H9 (cell line): ENCODE data around the gene PAGR1. TPM values are rescaled to one million over a fixed set of nuclear protein-coding genes. Genes with fewer than 3 reads are reported as not detected.
"Not testable (repeated sequence)": the region's sequence is repeated elsewhere in the genome, so short reads cannot be mapped to it uniquely, and the experiment has no call there.

Experiments used
- DNase-seq: peaks from one replicate; pipeline ENCODE4 v3.0.0-alpha.2; 2017
- H2AFZ ChIP-seq: one replicate; pipeline ENCODE4 v1.6.1; 2013; ENCODE audit warnings: mild to moderate bottlenecking, low read length, control low read depth, moderate library complexity
- H2AK5ac ChIP-seq: 2 replicates; pipeline ENCODE4 v1.6.1; 2013; ENCODE audit warnings: low read length, control low read depth, mixed read lengths; ENCODE audit not compliant: insufficient read length
- H2BK120ac ChIP-seq: one replicate; pipeline ENCODE4 v1.6.1; 2013; ENCODE audit warnings: low read depth, mild to moderate bottlenecking, low read length, control low read depth, inconsistent platforms; ENCODE audit not compliant: poor library complexity, severe bottlenecking
- H2BK12ac ChIP-seq: 2 replicates; pipeline ENCODE4 v1.6.1; 2013; ENCODE audit warnings: low read length, control low read depth, mixed read lengths, low read depth; ENCODE audit not compliant: insufficient read length
- H2BK15ac ChIP-seq: 2 replicates; pipeline ENCODE4 v1.6.1; 2013; ENCODE audit warnings: low read depth, low read length, control low read depth
- H2BK20ac ChIP-seq: one replicate; pipeline ENCODE4 v1.6.1; 2013; ENCODE audit warnings: low read depth, mild to moderate bottlenecking, low read length, control low read depth, inconsistent platforms; ENCODE audit not compliant: poor library complexity, severe bottlenecking
- H2BK5ac ChIP-seq: 2 replicates; pipeline ENCODE4 v1.6.1; 2013; ENCODE audit warnings: low read length, control low read depth, mixed read lengths; ENCODE audit not compliant: insufficient read length
- H3K14ac ChIP-seq: 2 replicates; pipeline ENCODE4 v1.6.1; 2013; ENCODE audit warnings: low read length, control low read depth; ENCODE audit not compliant: insufficient read depth
- H3K18ac ChIP-seq: 2 replicates; pipeline ENCODE4 v1.6.1; 2013; ENCODE audit warnings: low read depth, mild to moderate bottlenecking, mixed read lengths, low read length, control low read depth; ENCODE audit not compliant: insufficient read length
- H3K23ac ChIP-seq: 2 replicates; pipeline ENCODE4 v1.6.1; 2013; ENCODE audit warnings: low read length, control low read depth, mixed read lengths, low read depth; ENCODE audit not compliant: insufficient read length
- H3K23me2 ChIP-seq: 2 replicates; pipeline ENCODE4 v1.6.1; 2013; ENCODE audit warnings: low read depth, mild to moderate bottlenecking, mixed read lengths, low read length, control low read depth; ENCODE audit not compliant: insufficient read length, poor library complexity, severe bottlenecking
- H3K27ac ChIP-seq: 2 replicates; pipeline ENCODE4 v1.5.1; 2013; ENCODE audit warnings: low read length, control low read depth, mixed read lengths, low read depth; ENCODE audit not compliant: insufficient read length
- H3K27me3 ChIP-seq: 2 replicates; pipeline ENCODE4 v1.6.1; 2013; ENCODE audit warnings: low read length, control low read depth, inconsistent platforms; ENCODE audit not compliant: insufficient read depth
- H3K4ac ChIP-seq: 2 replicates; pipeline ENCODE4 v1.6.1; 2013; ENCODE audit warnings: low read depth, mild to moderate bottlenecking, control low read depth, inconsistent platforms, low read length, moderate library complexity
- H3K4me1 ChIP-seq: 2 replicates; pipeline ENCODE4 v1.6.1; 2013; ENCODE audit warnings: low read length, control low read depth, inconsistent platforms; ENCODE audit not compliant: insufficient read depth
- H3K4me2 ChIP-seq: 2 replicates; pipeline ENCODE4 v1.6.1; 2013; ENCODE audit warnings: low read length, control low read depth, mixed read lengths; ENCODE audit not compliant: insufficient read length, insufficient read depth
- H3K56ac ChIP-seq: 2 replicates; pipeline ENCODE4 v1.6.1; 2013; ENCODE audit warnings: low read depth, mild to moderate bottlenecking, mixed read lengths, low read length, control low read depth; ENCODE audit not compliant: insufficient read length
- H3K79me1 ChIP-seq: 2 replicates; pipeline ENCODE4 v1.6.1; 2013; ENCODE audit warnings: low read depth, mild to moderate bottlenecking, moderate library complexity, low read length, control low read depth, inconsistent platforms; ENCODE audit not compliant: insufficient read depth, poor library complexity, severe bottlenecking
- H3K79me2 ChIP-seq: 2 replicates; pipeline ENCODE4 v1.6.1; 2013; ENCODE audit warnings: low read length, control low read depth, inconsistent platforms; ENCODE audit not compliant: insufficient read depth
- H3K9ac ChIP-seq: 2 replicates; pipeline ENCODE4 v1.6.1; 2013; ENCODE audit warnings: low read length, control low read depth, mixed read lengths; ENCODE audit not compliant: insufficient read length; ENCODE audit errors: extremely low read depth
- H3K9me3 ChIP-seq: one replicate; pipeline ENCODE4 v1.6.1; 2013; ENCODE audit warnings: low read depth, low read length, inconsistent platforms; ENCODE audit not compliant: control insufficient read depth
- H3T11ph ChIP-seq: one replicate; pipeline ENCODE4 v1.6.1; 2013; ENCODE audit warnings: mild to moderate bottlenecking, low read length, control low read depth, inconsistent platforms
- H4K20me1 ChIP-seq: one replicate; pipeline ENCODE4 v1.6.1; 2013; ENCODE audit not compliant: control insufficient read depth, insufficient read length, insufficient read depth
- H4K5ac ChIP-seq: 2 replicates; pipeline ENCODE4 v1.6.1; 2013; ENCODE audit warnings: low read depth, mild to moderate bottlenecking, mixed read lengths, low read length, control low read depth; ENCODE audit not compliant: insufficient read length
- H4K8ac ChIP-seq: replicated peaks from 2 replicates; pipeline ENCODE4 v1.6.1; 2013; ENCODE audit warnings: low read length, control low read depth, mixed read lengths, low read depth; ENCODE audit not compliant: insufficient read length
- H4K91ac ChIP-seq: 2 replicates; pipeline ENCODE4 v1.6.1; 2013; ENCODE audit warnings: low read depth, mild to moderate bottlenecking, moderate library complexity, mixed read lengths, low read length, control low read depth; ENCODE audit not compliant: insufficient read length
- H3K27ac Mint-ChIP-seq, 3 experiments: 2 replicates in 2 of 3; 3 replicates in 1 of 3; pipeline ENCODE4 v1.8.0; 2020 to 2021; ENCODE audit warnings: mixed read lengths in 3 of 3, mild to moderate bottlenecking in 1 of 3, moderate library complexity in 1 of 3
- H3K27me3 Mint-ChIP-seq: 2 replicates; pipeline ENCODE4 v1.8.0; 2021; ENCODE audit warnings: low read depth, mild to moderate bottlenecking, moderate library complexity, mixed read lengths
- H3K36me3 Mint-ChIP-seq, 3 experiments: 2 replicates in 2 of 3; 3 replicates in 1 of 3; pipeline ENCODE4 v1.8.0; 2020 to 2021; ENCODE audit warnings: low read depth in 3 of 3, mixed read lengths in 3 of 3; ENCODE audit not compliant: insufficient read depth in 1 of 3
- H3K4me1 Mint-ChIP-seq, 2 experiments: 2 replicates each; pipeline ENCODE4 v1.8.0; 2020; ENCODE audit warnings: mixed read lengths in 2 of 2
- H3K4me3 Mint-ChIP-seq, 2 experiments: 2 replicates in 1 of 2; 3 replicates in 1 of 2; pipeline ENCODE4 v1.8.0; 2020 to 2021; ENCODE audit warnings: mild to moderate bottlenecking in 2 of 2, mixed read lengths in 2 of 2, moderate library complexity in 1 of 2
- H3K9me3 Mint-ChIP-seq, 2 experiments: 2 replicates in 1 of 2; 3 replicates in 1 of 2; pipeline ENCODE4 v1.8.0; 2020; ENCODE audit warnings: mild to moderate bottlenecking in 2 of 2, mixed read lengths in 2 of 2, moderate library complexity in 1 of 2
- WGBS: extraction: QIAGEN DNeasy Blood & Tissue Kit; methylation state at CpG from one replicate; pipeline ENCODE4 v1.1.7; 2013; ENCODE audit warnings: missing lambda C conversion rate, low lambda C conversion rate, mixed read lengths; ENCODE audit not compliant: insufficient read length; ENCODE audit errors: extremely low coverage; 5-methylcytosine and 5-hydroxymethylcytosine counted together
- total RNA-seq: library from RNA; stranded (reverse); gene quantifications from 2 replicates; pipeline ENCODE4 v1.2.1, GENCODE V29; 2021
- TF ChIP-seq, protein P1 (sequence below): fragments of 200-600 bp; sonication (generic); conservative IDR thresholded peaks from 3 replicates; pipeline ENCODE4 v1.8.0; 2021; ENCODE audit warnings: antibody characterized with exemption, mild to moderate bottlenecking

The PAGR1 gene
- total RNA-seq, 1 experiment from 2014 or later: 65.3 TPM

DNA sequence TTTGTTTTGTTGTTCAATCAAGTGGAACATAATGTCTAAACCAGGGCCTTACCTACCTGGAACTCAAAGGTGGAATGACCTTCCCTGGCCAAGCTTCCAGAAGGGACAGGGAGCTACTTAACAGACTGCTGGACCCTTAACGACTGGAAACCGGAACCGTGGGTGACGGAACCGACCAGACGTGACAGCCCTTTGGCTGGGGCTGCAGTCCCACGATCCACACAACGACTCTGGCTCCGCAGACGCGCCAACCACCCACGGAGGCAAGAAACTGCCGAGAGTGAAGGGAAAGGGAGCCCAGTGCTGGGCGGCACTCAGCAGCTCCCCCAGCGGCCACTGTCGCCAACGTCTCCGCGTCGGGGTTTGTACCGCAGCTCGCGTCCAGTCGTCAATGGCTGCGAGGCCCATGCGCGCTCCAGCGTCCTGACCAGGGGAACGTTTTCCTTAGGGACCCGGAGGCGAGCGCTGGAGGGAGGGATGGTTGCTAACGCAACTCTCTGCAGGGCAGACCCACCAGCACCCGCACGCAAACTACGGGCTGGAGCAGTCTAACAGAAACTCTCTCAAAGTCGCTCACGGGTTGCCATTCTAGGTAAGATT is 31.0 kb upstream of the PAGR1 start:
- TF ChIP-seq, protein P1, sequence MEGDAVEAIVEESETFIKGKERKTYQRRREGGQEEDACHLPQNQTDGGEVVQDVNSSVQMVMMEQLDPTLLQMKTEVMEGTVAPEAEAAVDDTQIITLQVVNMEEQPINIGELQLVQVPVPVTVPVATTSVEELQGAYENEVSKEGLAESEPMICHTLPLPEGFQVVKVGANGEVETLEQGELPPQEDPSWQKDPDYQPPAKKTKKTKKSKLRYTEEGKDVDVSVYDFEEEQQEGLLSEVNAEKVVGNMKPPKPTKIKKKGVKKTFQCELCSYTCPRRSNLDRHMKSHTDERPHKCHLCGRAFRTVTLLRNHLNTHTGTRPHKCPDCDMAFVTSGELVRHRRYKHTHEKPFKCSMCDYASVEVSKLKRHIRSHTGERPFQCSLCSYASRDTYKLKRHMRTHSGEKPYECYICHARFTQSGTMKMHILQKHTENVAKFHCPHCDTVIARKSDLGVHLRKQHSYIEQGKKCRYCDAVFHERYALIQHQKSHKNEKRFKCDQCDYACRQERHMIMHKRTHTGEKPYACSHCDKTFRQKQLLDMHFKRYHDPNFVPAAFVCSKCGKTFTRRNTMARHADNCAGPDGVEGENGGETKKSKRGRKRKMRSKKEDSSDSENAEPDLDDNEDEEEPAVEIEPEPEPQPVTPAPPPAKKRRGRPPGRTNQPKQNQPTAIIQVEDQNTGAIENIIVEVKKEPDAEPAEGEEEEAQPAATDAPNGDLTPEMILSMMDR: peak; percentile 95
- Histone ChIP-seq H3K79me2 (no peaks in the 10 kb centered on the region), H3K14ac (no peak overlapping the region), H3K23me2 (peaks cover 2% of the 10 kb centered on the region), H3K18ac (no peak overlapping the region), H2BK5ac (no peak overlapping the region), H4K91ac (no peak overlapping the region), H3K79me1 (no peaks in the 10 kb centered on the region), H3K27me3 (no peaks in the 10 kb centered on the region), H4K5ac (no peak overlapping the region), H2AFZ (no peak overlapping the region), H2AK5ac (no peak overlapping the region), H3K27ac (no peak overlapping the region), H3K4me2 (peak overlapping the region; percentile 44), H3K4me1 (no peaks in the 10 kb centered on the region; the same call in 1 of the 2 replicates), H2BK120ac (no peak overlapping the region), H3T11ph (no peak overlapping the region), H3K56ac (no peak overlapping the region), H2BK20ac (no peak overlapping the region), H3K4ac (no peak overlapping the region), H3K9ac (no peak overlapping the region), H2BK12ac (no peak overlapping the region), H4K20me1 (no peaks in the 10 kb centered on the region), H4K8ac (no peak overlapping the region), H3K23ac (no peak overlapping the region), H2BK15ac (no peak overlapping the region), H3K9me3 (no peaks in the 10 kb centered on the region)
- peaks cover 33% of the 10 kb centered on the region for H3K27me3 Mint-ChIP-seq
- peak; percentile 92 for DNase-seq
- H3K9me3 Mint-ChIP-seq: peaks cover 0 to 2% of the 10 kb centered on the region in 2 experiments; a peak in 3 of 5 replicates
- peak overlapping the region; percentile 42 to 43 for H3K4me3 Mint-ChIP-seq
- H3K36me3 Mint-ChIP-seq: peaks cover 0 to 1% (median 0%) of the 10 kb centered on the region in 3 experiments; a peak in 1 of 7 replicates
- H3K4me1 Mint-ChIP-seq: peaks cover 24 to 25% of the 10 kb centered on the region in 2 experiments
- WGBS: no CpG with 5 or more reads among the region's 38 CpGs
- peak overlapping the region in 1 of 3 experiments; percentile 42; a peak in 1 of 7 replicates for H3K27ac Mint-ChIP-seq

DNA sequence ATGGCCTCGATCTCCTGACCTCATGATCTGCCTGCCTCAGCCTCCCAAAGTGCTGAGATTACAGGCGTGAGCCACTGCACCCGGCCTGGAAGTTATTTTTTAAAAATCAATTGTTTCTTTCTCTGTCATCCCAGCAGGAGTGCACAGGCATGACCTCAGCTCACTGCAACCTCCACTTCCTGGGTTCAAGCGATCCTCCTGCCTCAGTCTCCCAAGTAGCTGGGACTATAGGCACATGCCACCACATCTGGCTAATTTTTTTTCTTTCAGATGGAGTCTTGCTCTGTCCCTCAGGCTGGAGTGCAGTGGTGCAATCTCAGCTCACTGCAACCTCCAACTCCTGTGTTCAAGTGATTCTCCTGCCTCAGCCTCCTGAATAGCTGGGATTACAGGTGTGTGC is 28.8 kb upstream of the PAGR1 start:
- H3K18ac ChIP-seq, H3K4me1 ChIP-seq: not testable (repeated sequence)
- WGBS: no CpG with 5 or more reads among the region's 4 CpGs

More for the DNA sequence above, 28.8 kb upstream of the PAGR1 start:
- H3K4ac ChIP-seq, H3K56ac ChIP-seq, H3K4me3 Mint-ChIP-seq, DNase-seq, H4K5ac ChIP-seq, H3K14ac ChIP-seq, H2BK15ac ChIP-seq, H3K9me3 Mint-ChIP-seq, H3K79me1 ChIP-seq, H2BK20ac ChIP-seq, H3K9me3 ChIP-seq, H3T11ph ChIP-seq, H2BK12ac ChIP-seq, H4K20me1 ChIP-seq, H4K91ac ChIP-seq, H2AK5ac ChIP-seq, H2BK5ac ChIP-seq, H3K4me2 ChIP-seq, H3K27me3 ChIP-seq, H2AFZ ChIP-seq, H3K27ac Mint-ChIP-seq, H3K9ac ChIP-seq, H2BK120ac ChIP-seq, H3K27ac ChIP-seq, H3K23me2 ChIP-seq, H4K8ac ChIP-seq, H3K23ac ChIP-seq: not testable (repeated sequence)
- Mint-ChIP-seq H3K4me1 (peaks cover 32 to 33% of the 10 kb centered on the region in 2 experiments), H3K27me3 (peaks cover 20% of the 10 kb centered on the region), H3K36me3 (peaks cover 4 to 11% (median 6%) of the 10 kb centered on the region in 3 experiments; a peak in 5 of 7 replicates)
- H3K79me2 ChIP-seq: peaks cover 13% of the 10 kb centered on the region
